GM18502 (cell line): ENCODE data around the gene RBM17.
"Not testable (repeated sequence)": the region's sequence is repeated elsewhere in the genome, so short reads cannot be mapped to it uniquely, and the experiment has no call there.

Experiments
- ATAC-seq: cut with Tn5 transposase; IDR thresholded peaks from one replicate; pipeline ENCODE4 v1.9.1; 2021; ENCODE audit warnings: mild to moderate bottlenecking; ENCODE audit not compliant: unreplicated experiment, poor library complexity

RBM17 gene

GRCh38 chr10:6134099-6134823, 45.4 kb downstream of the RBM17 start:
- no peak for ATAC-seq

GRCh38 chr10:6135039-6135438, 46.2 kb downstream of the RBM17 start:
- ATAC-seq, result peak; percentile 50

DNA sequence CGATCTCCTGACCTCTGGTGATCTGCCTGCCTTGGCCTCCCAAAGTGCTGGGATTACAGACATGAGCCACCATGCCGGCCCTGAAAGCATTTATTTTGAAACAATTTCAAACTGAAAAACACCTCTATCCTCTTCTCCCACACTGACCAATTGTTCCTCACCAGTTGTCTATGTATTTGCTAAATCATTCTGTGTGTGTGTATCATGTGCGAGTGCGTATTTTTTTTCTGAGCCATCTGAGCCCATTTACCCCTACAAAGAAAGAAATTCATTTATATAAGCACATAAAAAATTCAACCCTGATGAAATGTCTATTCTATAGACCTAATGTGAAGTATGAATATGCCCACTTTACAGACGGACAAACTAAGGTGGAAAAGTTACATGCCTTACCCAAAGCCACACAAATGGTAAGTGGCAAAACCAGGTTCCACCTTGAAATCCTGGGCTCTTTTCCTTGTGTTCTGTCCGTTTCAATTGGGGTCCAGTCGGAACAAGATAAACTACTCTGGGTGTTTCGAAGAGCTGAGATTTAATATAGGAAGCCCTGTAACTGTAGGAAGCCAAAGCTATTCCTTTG, 46.8 kb downstream of the RBM17 start:
- no peak for ATAC-seq

GRCh38 chr10:6136215-6137201, 47.7 kb downstream of the RBM17 start:
- ATAC-seq, result peak; percentile 51

- ATAC-seq, result no peak
These were observed 49.6 kb downstream of the RBM17 start for GRCh38 chr10:6138456-6138855.

GRCh38 chr10:6139470-6139869, 50.6 kb downstream of the RBM17 start:
- ATAC-seq, result no peak

- ATAC-seq, result no peak
These were observed 51.5 kb downstream of the RBM17 start for GRCh38 chr10:6140141-6140841.

GRCh38 chr10:6140965-6141295, 52.1 kb downstream of the RBM17 start:
- peak; percentile 6 for ATAC-seq

DNA sequence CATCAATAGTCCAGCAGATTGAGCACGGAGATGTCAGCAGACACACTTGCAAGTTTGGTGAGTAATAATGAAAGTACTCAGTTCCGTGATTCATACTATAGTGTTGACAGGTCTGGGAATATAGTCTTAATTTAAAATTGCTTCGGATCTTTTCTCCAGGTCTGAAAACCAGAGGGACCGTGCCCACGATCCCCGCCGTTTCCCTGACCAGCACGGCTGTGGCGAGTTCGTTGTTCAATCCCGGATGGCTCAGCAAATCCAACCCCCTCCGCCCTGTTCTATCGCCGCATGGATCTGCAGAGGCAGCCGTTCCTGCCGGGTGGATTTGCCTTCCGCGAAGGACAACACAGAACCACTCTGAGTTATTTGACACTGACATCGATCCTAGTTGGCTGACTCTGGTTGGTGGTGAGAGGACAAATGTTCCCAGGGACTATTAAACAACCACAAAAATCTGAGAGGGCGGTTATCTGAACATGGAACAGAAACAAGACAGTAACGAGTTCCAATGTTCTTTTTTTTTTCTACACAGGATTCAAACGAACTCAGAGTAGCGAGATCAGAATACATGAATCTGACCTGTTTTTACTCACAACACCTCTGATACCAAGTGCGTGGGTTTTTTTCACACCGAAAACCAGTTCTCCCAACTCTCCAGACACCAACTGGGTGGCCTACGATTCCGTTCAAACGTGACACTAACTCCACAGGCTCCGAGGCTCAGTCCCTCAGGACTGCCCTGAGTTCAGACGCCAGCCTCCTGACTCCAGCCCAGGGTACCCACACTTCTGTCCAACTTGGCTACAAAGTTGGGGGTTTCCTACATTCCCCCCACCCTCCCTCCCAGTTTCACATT, 52.7 kb downstream of the RBM17 start:
- peak; percentile 65 for ATAC-seq

DNA sequence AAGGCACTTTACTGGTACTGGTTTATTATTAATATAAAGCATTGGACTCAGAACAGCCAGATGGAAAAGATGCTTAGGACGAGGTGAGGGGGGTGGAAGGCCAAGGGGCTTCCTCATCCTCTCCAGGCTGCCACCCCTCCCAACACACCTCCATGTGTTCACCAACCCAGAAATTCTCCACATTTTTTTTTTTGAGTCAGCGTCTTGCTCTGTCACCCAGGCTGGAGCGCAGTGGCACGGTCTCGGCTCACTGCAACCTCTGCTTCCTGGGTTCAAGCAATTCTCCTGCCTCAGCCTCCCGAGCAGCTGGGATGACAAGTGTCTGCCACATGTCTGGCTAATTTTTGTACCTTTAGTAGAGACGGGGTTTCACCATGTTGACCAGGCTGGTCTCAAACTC, 53.4 kb downstream of the RBM17 start:
- not testable (repeated sequence) for ATAC-seq

DNA sequence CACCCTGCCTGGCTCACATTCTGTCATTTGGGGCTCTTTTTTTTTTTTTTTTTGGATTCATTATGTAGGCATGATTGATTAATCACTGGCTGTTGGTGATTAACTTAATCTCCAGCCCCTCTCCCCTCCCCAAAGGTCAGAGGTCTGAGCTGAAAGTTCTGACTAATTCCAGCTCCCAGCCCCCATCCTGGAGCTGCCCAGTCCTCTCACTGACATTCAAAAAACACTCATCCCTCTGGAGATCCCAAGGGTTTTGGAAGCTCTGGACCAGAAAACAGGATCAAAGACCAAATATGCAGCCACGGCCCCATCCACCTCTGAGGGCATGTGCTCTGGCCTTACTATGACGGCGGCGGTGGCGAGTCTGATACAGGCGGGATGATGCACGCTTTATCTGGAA, 53.8 kb downstream of the RBM17 start:
- ATAC-seq, result no peak

- no peak for ATAC-seq
These were observed 54.3 kb downstream of the RBM17 start for GRCh38 chr10:6143181-6143580.

- peak; percentile 76 for ATAC-seq
These were observed 55.8 kb downstream of the RBM17 start for GRCh38 chr10:6144406-6145165.

GRCh38 chr10:6145166-6145987, 56.5 kb downstream of the RBM17 start:
- no peak for ATAC-seq

GRCh38 chr10:6146013-6146785, 57.4 kb downstream of the RBM17 start:
- no peak for ATAC-seq

- no peak for ATAC-seq
These were observed 58.1 kb downstream of the RBM17 start for GRCh38 chr10:6146921-6147320.

- ATAC-seq, result no peak
These were observed 59.4 kb downstream of the RBM17 start for GRCh38 chr10:6148251-6148701.
